ENCODE measurements around the gene PRPF31.

DNA sequence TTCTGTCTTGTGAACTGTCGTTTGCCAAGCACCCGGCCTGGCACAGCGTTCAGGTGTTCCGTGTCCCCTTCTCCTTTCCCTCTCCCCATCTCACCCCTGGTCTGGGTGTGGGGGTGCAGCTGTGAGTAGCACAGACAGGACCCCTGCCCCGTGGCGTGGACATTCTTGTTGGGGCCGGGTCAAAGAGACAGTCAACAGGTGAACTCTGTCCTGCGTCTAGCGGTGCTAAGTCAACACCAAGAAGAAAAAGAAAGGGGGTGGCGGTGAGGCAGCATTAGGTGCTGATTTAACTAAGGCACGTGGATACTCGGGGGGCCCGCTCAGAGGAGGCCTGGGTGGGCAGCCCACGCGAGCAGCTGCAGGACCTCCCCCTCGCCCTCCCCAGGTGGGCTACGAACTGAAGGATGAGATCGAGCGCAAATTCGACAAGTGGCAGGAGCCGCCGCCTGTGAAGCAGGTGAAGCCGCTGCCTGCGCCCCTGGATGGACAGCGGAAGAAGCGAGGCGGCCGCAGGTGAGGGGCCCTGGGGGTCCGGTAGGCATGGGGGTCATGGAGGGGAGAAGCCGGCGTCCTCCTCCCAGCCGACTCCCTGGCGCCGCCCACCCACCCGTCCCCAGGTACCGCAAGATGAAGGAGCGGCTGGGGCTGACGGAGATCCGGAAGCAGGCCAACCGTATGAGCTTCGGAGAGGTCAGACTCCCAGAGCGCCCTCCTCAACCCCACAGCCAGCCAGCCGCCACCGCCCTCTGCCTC lies 12.3 kb downstream of the PRPF31 start:
- TF ChIP-seq, protein P1, sequence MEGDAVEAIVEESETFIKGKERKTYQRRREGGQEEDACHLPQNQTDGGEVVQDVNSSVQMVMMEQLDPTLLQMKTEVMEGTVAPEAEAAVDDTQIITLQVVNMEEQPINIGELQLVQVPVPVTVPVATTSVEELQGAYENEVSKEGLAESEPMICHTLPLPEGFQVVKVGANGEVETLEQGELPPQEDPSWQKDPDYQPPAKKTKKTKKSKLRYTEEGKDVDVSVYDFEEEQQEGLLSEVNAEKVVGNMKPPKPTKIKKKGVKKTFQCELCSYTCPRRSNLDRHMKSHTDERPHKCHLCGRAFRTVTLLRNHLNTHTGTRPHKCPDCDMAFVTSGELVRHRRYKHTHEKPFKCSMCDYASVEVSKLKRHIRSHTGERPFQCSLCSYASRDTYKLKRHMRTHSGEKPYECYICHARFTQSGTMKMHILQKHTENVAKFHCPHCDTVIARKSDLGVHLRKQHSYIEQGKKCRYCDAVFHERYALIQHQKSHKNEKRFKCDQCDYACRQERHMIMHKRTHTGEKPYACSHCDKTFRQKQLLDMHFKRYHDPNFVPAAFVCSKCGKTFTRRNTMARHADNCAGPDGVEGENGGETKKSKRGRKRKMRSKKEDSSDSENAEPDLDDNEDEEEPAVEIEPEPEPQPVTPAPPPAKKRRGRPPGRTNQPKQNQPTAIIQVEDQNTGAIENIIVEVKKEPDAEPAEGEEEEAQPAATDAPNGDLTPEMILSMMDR (conservative IDR thresholded peaks at IDR 0.05; ENCODE audit: low read depth, low read length), result no peak
- TF ChIP-seq POLR2A (IDR thresholded peaks at IDR 0.05; ENCODE audit: low read depth, low read length) (no peak), FOS (IDR thresholded peaks at IDR 0.05; ENCODE audit: low read depth, low read length) (no peak), CHD1 (IDR thresholded peaks at IDR 0.05; ENCODE audit: low read depth, low read length) (no peak), RAD21 (IDR thresholded peaks at IDR 0.05; ENCODE audit: low read length) (no peak), MAFK (IDR thresholded peaks at IDR 0.05; ENCODE audit: low read depth, low read length) (no peak), RFX5 (IDR thresholded peaks at IDR 0.05; ENCODE audit: low read depth, low read length) (no peak), CEBPB (IDR thresholded peaks at IDR 0.05; ENCODE audit: low read depth, low read length) (no peak)
- TF ChIP-seq, protein P2, sequence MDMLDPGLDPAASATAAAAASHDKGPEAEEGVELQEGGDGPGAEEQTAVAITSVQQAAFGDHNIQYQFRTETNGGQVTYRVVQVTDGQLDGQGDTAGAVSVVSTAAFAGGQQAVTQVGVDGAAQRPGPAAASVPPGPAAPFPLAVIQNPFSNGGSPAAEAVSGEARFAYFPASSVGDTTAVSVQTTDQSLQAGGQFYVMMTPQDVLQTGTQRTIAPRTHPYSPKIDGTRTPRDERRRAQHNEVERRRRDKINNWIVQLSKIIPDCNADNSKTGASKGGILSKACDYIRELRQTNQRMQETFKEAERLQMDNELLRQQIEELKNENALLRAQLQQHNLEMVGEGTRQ (IDR thresholded peaks at IDR 0.05; ENCODE audit: low read depth, low read length), result no peak
